Breast epithelium (tissue), 4 donors: Measurements from ENCODE around the gene MACROD2. TPM values are rescaled to one million over a fixed set of nuclear protein-coding genes. Genes with fewer than 3 reads are reported as not detected.

Source experiments
- DNase-seq, 2 donors: peaks; one replicate each; pipeline ENCODE4 v3.0.0-alpha.2; 2019; ENCODE audit warnings: low spot score in 2 of 2
- H3K27ac ChIP-seq, 2 donors: fragments of 200-600 bp; sonication (generic) in 1 of 2; one replicate each; pipeline ENCODE4 v1.5.1; 2016 to 2019; ENCODE audit warnings: mild to moderate bottlenecking in 1 of 2
- H3K27me3 ChIP-seq, 2 donors: fragments of 200-600 bp; sonication (generic) in 1 of 2; one replicate each; pipeline versions ENCODE4 v1.5.1 to v1.6.0; 2017 to 2019; ENCODE audit warnings: control low read depth in 1 of 2, mild to moderate bottlenecking in 1 of 2
- H3K36me3 ChIP-seq: fragments of 200-600 bp; one replicate; pipeline ENCODE4 v1.5.1; 2019
- H3K4me1 ChIP-seq, 2 donors: fragments of 200-600 bp; sonication (generic); one replicate each; pipeline ENCODE4 v1.5.1; 2016 to 2019; ENCODE audit warnings: control low read depth in 1 of 2
- H3K4me3 ChIP-seq, 3 donors: fragments of 200-600 bp; sonication (generic); 1 replicate in 2 of 3; 2 replicates in 1 of 3; pipeline ENCODE4 v1.5.1; 2016 to 2019; ENCODE audit warnings: mild to moderate bottlenecking in 3 of 3, moderate library complexity in 2 of 3
- H3K9me3 ChIP-seq, 2 donors: fragments of 200-600 bp; sonication (generic) in 1 of 2; one replicate each; pipeline ENCODE4 v1.5.1; 2016 to 2019; ENCODE audit warnings: control low read depth in 1 of 2
- CTCF ChIP-seq, 3 donors: fragments of 450-650 bp; IDR thresholded peaks; one replicate each; pipeline ENCODE4 v1.5.1; 2016 to 2017; ENCODE audit warnings: antibody characterized with exemption in 3 of 3, mild to moderate bottlenecking in 3 of 3, moderate library complexity in 3 of 3
- POLR2A ChIP-seq: fragments of 450-650 bp; IDR thresholded peaks from one replicate; pipeline ENCODE4 v1.6.1; 2016; ENCODE audit warnings: antibody characterized with exemption, mild to moderate bottlenecking, moderate library complexity
- POLR2AphosphoS5 ChIP-seq, 3 donors: sonication (generic); formaldehyde crosslinking; IDR thresholded peaks; one replicate each; pipeline ENCODE4 v1.6.1; 2017; ENCODE audit warnings: antibody characterized with exemption in 3 of 3
- intact Hi-C: fragments of 100-400 bp; cut with DNase I; formaldehyde crosslinking; loops from one replicate; pipeline ENCODE4 v1.15.1; 2023; ENCODE audit warnings: low total_unique reads
- total RNA-seq, 3 donors: library from RNA; depleted of rRNA; stranded (reverse); fragments of >200 nt; gene quantifications; one replicate each; pipeline ENCODE4 v1.1.0, GENCODE V29; 2016

The MACROD2 gene
- total RNA-seq, 3 donors from 2014 or later, result 6.7 to 26.8 (median 8.8) TPM

- no peak for DNase-seq
- intact Hi-C loops, result no loop called here
- H3K9me3 ChIP-seq, result no peaks in the 10 kb centered on the region
- no peak overlapping the region for H3K27ac ChIP-seq
- TF ChIP-seq POLR2AphosphoS5 (IDR thresholded peaks at IDR 0.05) (no peak), POLR2A (no peak), CTCF (IDR thresholded peaks at IDR 0.05) (no peak)
- no peak overlapping the region for H3K4me3 ChIP-seq
- H3K27me3 ChIP-seq, result no peaks in the 10 kb centered on the region
- H3K36me3 ChIP-seq, result no peaks in the 10 kb centered on the region
- no peaks in the 10 kb centered on the region for H3K4me1 ChIP-seq
Observed at GRCh38 chr20:15143478-15143877, 1148.2 kb downstream of the MACROD2 start.

- Histone ChIP-seq H3K36me3 (no peaks in the 10 kb centered on the region), H3K27ac (no peak overlapping the region), H3K9me3 (no peaks in the 10 kb centered on the region), H3K27me3 (no peaks in the 10 kb centered on the region), H3K4me1 (no peaks in the 10 kb centered on the region), H3K4me3 (no peak overlapping the region)
- TF ChIP-seq POLR2A (no peak), CTCF (IDR thresholded peaks at IDR 0.05) (no peak), POLR2AphosphoS5 (IDR thresholded peaks at IDR 0.05) (no peak)
- DNase-seq, result no peak
- intact Hi-C loops, result no loop called here
Observed at GRCh38 chr20:15144916-15145315, 1149.6 kb downstream of the MACROD2 start.

GRCh38 chr20:15146948-15147347, 1151.6 kb downstream of the MACROD2 start:
- Histone ChIP-seq H3K9me3 (no peaks in the 10 kb centered on the region), H3K27me3 (no peaks in the 10 kb centered on the region), H3K36me3 (no peaks in the 10 kb centered on the region), H3K27ac (no peak overlapping the region), H3K4me3 (no peak overlapping the region), H3K4me1 (no peaks in the 10 kb centered on the region)
- DNase-seq, result no peak
- intact Hi-C loops, result no loop called here
- TF ChIP-seq CTCF (IDR thresholded peaks at IDR 0.05), result no peak
- no peak for TF ChIP-seq POLR2A
- TF ChIP-seq POLR2AphosphoS5 (IDR thresholded peaks at IDR 0.05), result no peak

- Histone ChIP-seq H3K27me3 (no peaks in the 10 kb centered on the region), H3K36me3 (no peaks in the 10 kb centered on the region), H3K4me3 (no peak overlapping the region), H3K9me3 (no peaks in the 10 kb centered on the region), H3K27ac (no peak overlapping the region), H3K4me1 (no peaks in the 10 kb centered on the region)
- intact Hi-C loops, result no loop called here
- no peak for TF ChIP-seq CTCF (IDR thresholded peaks at IDR 0.05)
- TF ChIP-seq POLR2A, result no peak
- TF ChIP-seq POLR2AphosphoS5 (IDR thresholded peaks at IDR 0.05), result no peak
- no peak for DNase-seq
Observed at GRCh38 chr20:15154070-15154469, 1158.8 kb downstream of the MACROD2 start.

GRCh38 chr20:15155848-15156401, 1160.6 kb downstream of the MACROD2 start:
- no peaks in the 10 kb centered on the region for H3K9me3 ChIP-seq
- intact Hi-C loops, result no loop called here
- no peaks in the 10 kb centered on the region for H3K4me1 ChIP-seq
- no peak for DNase-seq
- no peak overlapping the region for H3K4me3 ChIP-seq
- no peaks in the 10 kb centered on the region for H3K36me3 ChIP-seq
- H3K27ac ChIP-seq, result no peak overlapping the region
- no peaks in the 10 kb centered on the region for H3K27me3 ChIP-seq
- TF ChIP-seq POLR2A (no peak), POLR2AphosphoS5 (IDR thresholded peaks at IDR 0.05) (no peak), CTCF (IDR thresholded peaks at IDR 0.05) (no peak)
